Muscle of leg (tissue), 11 donors: ENCODE data around the gene HTR1E. TPM values are rescaled to one million over a fixed set of nuclear protein-coding genes. Genes with fewer than 3 reads are reported as not detected.

Experiments used
- DNase-seq: peaks from one replicate; pipeline ENCODE4 v3.0.0; 2013
- H3K27ac ChIP-seq: one replicate; pipeline ENCODE4 v1.5.1; 2013; ENCODE audit warnings: mild to moderate bottlenecking, low read length, control low read depth
- H3K27me3 ChIP-seq: one replicate; pipeline ENCODE4 v1.6.1; 2013; ENCODE audit warnings: low read length; ENCODE audit not compliant: control insufficient read depth, insufficient read depth
- H3K36me3 ChIP-seq: one replicate; pipeline ENCODE4 v1.6.1; 2013; ENCODE audit warnings: low read length; ENCODE audit not compliant: control insufficient read depth, insufficient read depth
- H3K4me1 ChIP-seq: one replicate; pipeline ENCODE4 v1.6.1; 2013; ENCODE audit warnings: low read length; ENCODE audit not compliant: control insufficient read depth, insufficient read depth
- H3K4me3 ChIP-seq: one replicate; pipeline ENCODE4 v1.5.1; 2013; ENCODE audit warnings: low read length, control low read depth
- H3K9me3 ChIP-seq: replicated peaks from 2 replicates; pipeline ENCODE4 v1.6.1; 2013; ENCODE audit warnings: low read depth, low read length; ENCODE audit not compliant: control insufficient read depth
- whole genome bisulfite sequencing: methylation state at CpG from one replicate; pipeline ENCODE4 v1.1.5; 2013; ENCODE audit warnings: missing lambda C conversion rate; ENCODE audit not compliant: insufficient coverage; 5-methylcytosine and 5-hydroxymethylcytosine counted together
- polyA plus RNA-seq, 8 donors: library from polyadenylated mRNA; unstranded; fragments of 120-200 nt; gene quantifications; one replicate each; pipeline versions ENCODE4 v1.2.1 to v1.2.3, GENCODE V29; 2013; ENCODE audit warnings: inconsistent platforms in 1 of 8, low replicate concordance in 1 of 8; ENCODE audit not compliant: insufficient read length in 8 of 8, insufficient read depth in 1 of 8
- total RNA-seq: library from RNA; stranded (reverse); fragments of 120-200 nt; gene quantifications from one replicate; pipeline ENCODE4 v1.2.4, GENCODE V29; 2013

The HTR1E gene
- total and polyA plus RNA-seq, 9 donors, result not detected

DNA sequence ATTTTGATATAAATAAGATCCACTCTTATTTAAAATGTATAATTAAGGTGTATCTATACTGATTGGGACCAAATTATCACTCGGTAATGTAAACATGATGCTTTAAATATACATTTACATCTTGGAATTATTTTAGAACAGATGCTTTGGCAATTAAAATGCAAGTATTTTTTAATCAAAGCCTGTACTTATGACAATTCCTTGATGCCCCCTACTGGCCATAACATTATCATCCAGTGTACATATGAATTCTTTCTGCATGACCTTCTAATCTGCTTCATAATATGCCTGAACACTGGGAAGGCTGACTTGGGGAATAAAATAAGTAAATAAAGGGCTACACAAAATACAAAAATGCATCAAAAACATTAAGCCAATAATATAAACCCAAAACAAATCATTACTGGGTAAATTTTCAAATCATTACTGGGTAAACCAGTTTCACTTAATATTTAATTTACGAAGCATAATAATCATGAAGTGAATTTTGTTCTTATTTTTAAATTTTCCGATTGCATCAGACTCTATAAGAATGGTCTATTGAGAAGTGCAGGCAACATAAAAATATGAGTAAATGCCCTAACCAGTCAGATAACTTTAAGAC, 92.5 kb downstream of the HTR1E start:
- H3K4me3 ChIP-seq, result no peak overlapping the region
- H3K27ac ChIP-seq, result no peak overlapping the region
- no CpG with 5 or more reads among the region's 3 CpGs for WGBS
- peak; percentile 28 for DNase-seq
- H3K36me3 ChIP-seq, result no peaks in the 10 kb centered on the region
- no peaks in the 10 kb centered on the region for H3K27me3 ChIP-seq
- no peaks in the 10 kb centered on the region for H3K4me1 ChIP-seq
- H3K9me3 ChIP-seq, result no peaks in the 10 kb centered on the region

DNA sequence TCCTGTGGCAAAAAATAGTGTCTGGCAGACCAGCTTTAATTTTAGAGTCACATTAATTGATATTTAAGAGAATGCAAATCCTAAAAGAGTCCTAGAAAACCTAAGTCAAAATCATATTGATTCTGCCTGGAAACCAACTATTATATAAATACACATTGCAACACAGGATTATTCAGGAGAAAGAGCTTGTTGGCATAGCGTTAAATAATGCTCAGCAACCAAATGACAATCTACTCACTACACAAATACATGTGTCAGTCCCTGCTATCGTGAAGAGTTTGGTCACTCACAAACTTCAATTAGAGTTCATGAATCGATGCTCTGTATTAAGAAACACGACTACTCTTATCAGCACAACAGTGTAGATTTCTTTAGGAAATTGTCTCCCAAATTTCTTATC, 103.4 kb downstream of the HTR1E start:
- Histone ChIP-seq H3K9me3 (no peaks in the 10 kb centered on the region), H3K27me3 (no peaks in the 10 kb centered on the region), H3K27ac (no peak overlapping the region), H3K36me3 (no peaks in the 10 kb centered on the region), H3K4me1 (no peaks in the 10 kb centered on the region), H3K4me3 (no peak overlapping the region)
- WGBS, result 96% methylated on average over 3 of the region's 4 CpGs
- DNase-seq, result no peak

DNA sequence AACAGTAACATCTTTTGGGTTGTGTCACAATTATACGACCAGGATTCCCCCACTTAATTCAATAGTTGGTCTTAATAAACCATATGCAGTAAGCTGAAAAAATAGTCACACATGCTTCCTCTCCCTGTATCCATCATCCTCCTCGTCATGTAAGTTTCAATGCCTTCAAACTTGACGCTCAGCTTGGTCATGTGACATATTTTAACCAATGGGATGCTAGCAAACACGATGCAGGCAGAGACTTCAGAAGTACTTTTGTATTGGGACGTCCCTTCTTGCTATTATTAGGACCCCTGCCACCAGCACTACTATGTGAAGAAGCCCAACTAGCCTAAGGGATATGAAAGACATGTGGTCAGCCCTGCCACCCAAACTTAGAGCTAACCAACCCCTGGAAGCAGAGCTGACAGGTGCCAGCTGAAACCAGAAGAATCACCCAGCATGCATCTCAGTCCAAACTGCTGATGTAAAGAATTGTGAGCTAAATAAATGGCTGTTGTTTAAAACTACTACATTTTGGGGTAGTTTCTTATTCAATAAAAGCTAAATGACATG, 108.3 kb downstream of the HTR1E start:
- H3K27me3 ChIP-seq, result no peaks in the 10 kb centered on the region
- H3K9me3 ChIP-seq, result no peaks in the 10 kb centered on the region
- no peaks in the 10 kb centered on the region for H3K36me3 ChIP-seq
- H3K27ac ChIP-seq, result no peak overlapping the region
- DNase-seq, result no peak
- WGBS, result no CpG with 5 or more reads among the region's 5 CpGs
- no peak overlapping the region for H3K4me3 ChIP-seq
- no peaks in the 10 kb centered on the region for H3K4me1 ChIP-seq

DNA sequence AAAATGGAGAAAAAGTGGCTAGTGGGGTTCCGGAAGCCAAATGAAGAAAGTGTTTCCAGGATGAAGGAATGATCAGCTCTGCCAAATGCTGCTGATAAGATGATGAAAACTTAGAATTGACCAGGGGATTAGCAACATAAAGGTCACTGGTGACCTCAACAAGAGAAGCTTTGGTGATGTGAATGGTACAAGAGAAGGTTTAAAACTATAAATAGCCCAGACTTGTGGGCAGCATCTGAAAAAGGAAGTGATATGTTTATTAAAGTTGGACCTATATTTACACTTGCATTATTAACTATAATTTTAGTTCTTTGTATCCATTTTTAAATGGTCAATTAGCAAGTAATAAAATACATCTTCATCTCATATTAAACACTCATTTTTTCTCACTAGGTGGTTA, 112.5 kb downstream of the HTR1E start:
- WGBS, result 86% methylated on average over 1 of the region's 1 CpG
- no peak for DNase-seq
- no peaks in the 10 kb centered on the region for H3K4me1 ChIP-seq
- no peak overlapping the region for H3K27ac ChIP-seq
- H3K36me3 ChIP-seq, result no peaks in the 10 kb centered on the region
- H3K9me3 ChIP-seq, result no peaks in the 10 kb centered on the region
- no peak overlapping the region for H3K4me3 ChIP-seq
- H3K27me3 ChIP-seq, result no peaks in the 10 kb centered on the region

DNA sequence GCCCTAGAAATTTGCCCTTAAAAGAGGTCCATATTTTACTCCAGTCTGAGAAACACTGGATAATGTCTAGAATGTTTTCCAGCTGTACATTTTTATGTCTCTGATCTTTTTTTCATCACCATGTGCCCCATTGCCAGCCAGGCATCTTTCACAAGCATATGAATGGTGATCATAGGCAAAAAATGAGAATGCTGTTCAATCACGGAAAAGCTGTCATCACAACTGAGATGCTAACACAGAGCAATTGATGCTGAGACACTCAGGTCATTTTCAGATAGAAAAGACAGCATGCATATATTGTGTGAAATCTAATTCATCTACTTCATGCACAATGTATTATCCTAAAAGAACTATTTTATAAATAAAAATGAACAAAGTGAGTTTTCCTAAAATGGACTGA, 116.0 kb downstream of the HTR1E start:
- H3K36me3 ChIP-seq, result no peaks in the 10 kb centered on the region
- H3K4me3 ChIP-seq, result no peak overlapping the region
- H3K9me3 ChIP-seq, result no peaks in the 10 kb centered on the region
- no peaks in the 10 kb centered on the region for H3K4me1 ChIP-seq
- no peaks in the 10 kb centered on the region for H3K27me3 ChIP-seq
- DNase-seq, result no peak
- H3K27ac ChIP-seq, result no peak overlapping the region
- no CpG with 5 or more reads among the region's 1 CpG for WGBS

DNA sequence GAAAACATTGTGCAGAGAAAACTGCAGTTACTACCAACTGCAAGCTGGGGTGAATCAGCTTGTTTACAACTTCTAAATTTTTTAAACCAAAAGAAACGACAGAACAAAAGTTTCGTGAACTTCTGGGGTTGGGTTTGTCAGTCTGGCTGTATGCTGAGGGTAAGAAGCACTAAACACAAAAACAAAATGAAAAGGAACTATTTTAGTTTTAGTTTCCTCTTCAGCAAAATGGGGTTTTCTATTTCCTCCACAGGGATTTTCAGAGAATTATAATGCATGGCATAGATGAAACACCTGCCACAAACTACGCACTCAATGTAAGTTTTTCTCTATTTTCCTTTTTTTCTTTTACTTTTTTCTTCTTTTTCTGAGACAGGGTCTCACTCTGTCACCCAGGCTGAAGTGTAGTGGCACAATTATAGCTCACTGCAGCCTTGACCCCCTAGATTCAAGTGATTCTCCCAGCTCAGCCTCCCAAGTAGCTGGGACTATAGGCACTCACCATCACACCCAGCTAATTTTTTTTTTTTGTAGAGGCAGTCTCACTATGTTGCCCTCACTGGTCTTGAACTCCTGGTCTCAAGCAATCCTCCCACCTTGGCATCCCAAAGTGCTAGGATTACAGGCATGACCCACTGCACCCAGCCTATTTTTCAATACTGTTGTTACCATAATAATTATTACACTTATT, 117.0 kb downstream of the HTR1E start:
- WGBS, result 75% methylated on average over 1 of the region's 3 CpGs
- H3K4me1 ChIP-seq, result no peaks in the 10 kb centered on the region
- no peak overlapping the region for H3K27ac ChIP-seq
- no peaks in the 10 kb centered on the region for H3K36me3 ChIP-seq
- no peak overlapping the region for H3K4me3 ChIP-seq
- H3K27me3 ChIP-seq, result no peaks in the 10 kb centered on the region
- no peak for DNase-seq
- no peaks in the 10 kb centered on the region for H3K9me3 ChIP-seq

DNA sequence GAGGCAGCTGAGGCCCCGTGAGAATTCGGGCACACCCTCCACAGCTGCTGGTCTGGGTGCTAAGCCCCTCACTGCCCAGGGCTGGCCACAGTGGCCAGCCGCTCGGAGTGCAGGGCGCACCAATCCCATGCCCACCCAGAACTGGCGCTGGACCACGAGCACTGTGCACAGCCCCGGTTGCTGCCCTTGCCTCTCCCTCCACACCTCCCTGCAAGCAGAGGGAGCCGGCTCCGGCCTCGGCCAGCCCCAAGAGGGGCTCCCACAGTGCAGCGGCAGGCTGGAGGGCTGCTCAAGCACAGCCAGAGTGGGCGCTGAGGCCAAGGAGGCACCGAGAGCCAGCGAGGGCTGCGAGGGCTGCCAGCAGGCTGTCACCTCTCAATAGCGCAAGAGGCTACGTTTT, 122.6 kb downstream of the HTR1E start:
- no peak overlapping the region for H3K27ac ChIP-seq
- no peaks in the 10 kb centered on the region for H3K9me3 ChIP-seq
- no peaks in the 10 kb centered on the region for H3K36me3 ChIP-seq
- no peaks in the 10 kb centered on the region for H3K4me1 ChIP-seq
- no peaks in the 10 kb centered on the region for H3K27me3 ChIP-seq
- DNase-seq, result no peak
- WGBS, result 94% methylated on average over 17 of the region's 18 CpGs
- H3K4me3 ChIP-seq, result no peak overlapping the region

DNA sequence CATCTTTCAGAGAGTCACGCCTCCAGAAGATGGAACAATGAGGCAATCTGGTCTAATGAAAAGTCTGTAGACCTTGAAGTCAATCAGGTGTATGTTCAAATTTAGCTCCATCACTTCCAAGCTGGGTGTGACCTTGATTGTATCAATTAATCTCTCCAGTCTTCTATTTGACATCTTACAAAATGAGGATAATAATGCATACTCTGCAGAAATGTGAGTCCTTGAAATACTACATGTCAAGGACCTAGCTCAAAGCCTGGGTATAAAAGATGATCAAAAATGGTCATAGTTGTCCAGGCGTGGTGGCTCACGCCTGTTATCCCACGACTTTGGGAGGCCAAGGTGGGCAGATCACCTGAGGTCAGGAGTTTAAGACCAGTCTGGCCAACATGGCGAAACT, 127.8 kb downstream of the HTR1E start:
- Histone ChIP-seq H3K36me3 (no peaks in the 10 kb centered on the region), H3K4me3 (no peak overlapping the region), H3K4me1 (no peaks in the 10 kb centered on the region), H3K27ac (no peak overlapping the region), H3K9me3 (no peaks in the 10 kb centered on the region), H3K27me3 (peaks cover 2% of the 10 kb centered on the region)
- DNase-seq, result no peak
- WGBS, result 69% methylated on average over 4 of the region's 5 CpGs

Other genes starting within 250 kb of the HTR1E start
- gene CGA, start 157.6 kb downstream of the HTR1E start, total RNA-seq, result 4.3 TPM
- 1 to 10 TPM in 4 of 8 donors, under 1 TPM in 4; 0.50 to 5.0 (median 0.98) TPM for gene CGA, start 157.6 kb downstream of the HTR1E start, polyA plus RNA-seq
- gene ZNF292, start 218.0 kb downstream of the HTR1E start, total RNA-seq, result 32.9 TPM
- gene ZNF292, start 218.0 kb downstream of the HTR1E start, polyA plus RNA-seq, result 10 to 100 TPM; 14.0 to 23.8 (median 19.6) TPM